Right ventricle myocardium inferior (tissue), 1 donor: ENCODE data around the gene TBC1D9B. TPM values are rescaled to one million over a fixed set of nuclear protein-coding genes. Genes with fewer than 3 reads are reported as not detected.
"Not testable (repeated sequence)": the region's sequence is repeated elsewhere in the genome, so short reads cannot be mapped to it uniquely, and the experiment has no call there.

Source experiments
- ATAC-seq: fragments of 200-7000 bp; cut with Tn5 transposase; one replicate; pipeline ENCODE4 v1.9.1; 2020; ENCODE audit warnings: mild to moderate bottlenecking, moderate library complexity
- DNase-seq: peaks from one replicate; pipeline ENCODE4 v3.0.0; 2021; ENCODE audit errors: missing footprints
- intact Hi-C: fragments of 100-400 bp; cut with DNase I; formaldehyde crosslinking; loops from one replicate; pipeline ENCODE4 v1.11.0; 2022
- total RNA-seq: library from RNA; stranded (reverse); fragmentation: NEBNext Ultra II Directional; extraction: Animal tissue kit (Norgen Biotek cat#: 25700); gene quantifications from one replicate; pipeline ENCODE4 v1.2.1, GENCODE V29; 2021
- donor health status: DM: no; HTN: yes; CAD: no; lungs with severe emphysema.

TBC1D9B gene
- total RNA-seq, 1 donor from 2014 or later = 37.1 TPM

DNA sequence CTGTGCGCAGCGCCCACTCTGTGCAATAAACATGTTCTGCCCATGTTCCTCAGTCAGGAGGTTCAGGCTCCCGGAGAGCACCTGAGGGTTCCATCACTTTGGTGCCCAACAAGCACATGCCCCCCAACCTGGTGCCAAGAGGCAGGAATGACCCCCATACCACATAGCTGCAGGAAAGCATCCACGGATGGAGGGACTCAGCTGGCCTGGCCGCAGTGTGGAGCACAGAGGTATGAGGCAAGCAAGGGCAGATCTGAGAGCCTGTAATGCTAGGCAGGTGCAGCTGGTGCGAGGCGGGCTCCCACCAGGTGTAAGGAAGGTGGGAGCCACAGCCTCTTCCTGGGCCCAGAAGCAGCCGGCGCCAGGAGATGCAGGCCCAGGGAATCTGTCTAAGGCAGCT lies 44.8 kb downstream of the TBC1D9B start:
- ATAC-seq (no peak), DNase-seq (no peak)
- intact Hi-C loops = no loop called here

DNA sequence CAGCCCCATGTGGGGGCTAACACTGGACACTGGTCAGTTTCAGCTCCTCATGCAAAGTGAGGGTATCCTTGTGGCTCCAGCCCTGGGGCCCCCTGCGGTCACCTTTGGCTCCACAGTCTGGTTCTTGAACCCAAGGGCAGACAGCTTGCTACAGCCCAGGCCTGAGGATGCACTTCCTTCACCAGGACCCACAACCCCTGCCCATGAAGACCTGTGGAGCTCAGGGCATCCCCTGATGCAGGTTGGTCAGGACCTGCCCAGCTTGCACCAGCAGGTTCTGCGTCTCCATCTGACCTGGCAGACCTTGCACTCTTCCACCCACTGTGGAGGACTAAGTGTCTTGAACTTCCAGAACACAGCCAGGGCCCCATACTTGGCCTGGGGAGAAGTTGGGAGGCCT lies 45.4 kb downstream of the TBC1D9B start:
- intact Hi-C loops = no loop called here
- DNase-seq (no peak), ATAC-seq (no peak)

DNA sequence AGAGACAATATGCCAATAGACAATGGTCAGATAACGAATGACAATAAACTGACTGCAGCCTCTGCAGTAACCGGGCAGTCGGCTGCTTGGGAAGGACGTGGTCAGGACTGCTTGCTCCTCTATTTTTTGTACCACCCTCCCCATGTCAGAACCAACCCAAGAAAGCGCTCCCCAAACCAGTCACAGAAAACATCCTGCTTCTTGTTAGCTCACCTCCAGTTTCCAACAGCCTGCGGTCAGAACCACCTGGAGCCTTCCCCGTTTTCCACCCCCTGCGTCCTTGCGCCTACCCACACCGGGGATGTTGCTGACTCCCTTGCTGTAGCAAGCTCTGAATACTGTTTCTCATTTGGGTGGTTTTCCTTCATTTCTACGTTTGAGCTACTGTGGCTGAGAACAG lies 47.4 kb downstream of the TBC1D9B start:
- DNase-seq = no peak
- intact Hi-C loops = no loop called here
- no peak for ATAC-seq

DNA sequence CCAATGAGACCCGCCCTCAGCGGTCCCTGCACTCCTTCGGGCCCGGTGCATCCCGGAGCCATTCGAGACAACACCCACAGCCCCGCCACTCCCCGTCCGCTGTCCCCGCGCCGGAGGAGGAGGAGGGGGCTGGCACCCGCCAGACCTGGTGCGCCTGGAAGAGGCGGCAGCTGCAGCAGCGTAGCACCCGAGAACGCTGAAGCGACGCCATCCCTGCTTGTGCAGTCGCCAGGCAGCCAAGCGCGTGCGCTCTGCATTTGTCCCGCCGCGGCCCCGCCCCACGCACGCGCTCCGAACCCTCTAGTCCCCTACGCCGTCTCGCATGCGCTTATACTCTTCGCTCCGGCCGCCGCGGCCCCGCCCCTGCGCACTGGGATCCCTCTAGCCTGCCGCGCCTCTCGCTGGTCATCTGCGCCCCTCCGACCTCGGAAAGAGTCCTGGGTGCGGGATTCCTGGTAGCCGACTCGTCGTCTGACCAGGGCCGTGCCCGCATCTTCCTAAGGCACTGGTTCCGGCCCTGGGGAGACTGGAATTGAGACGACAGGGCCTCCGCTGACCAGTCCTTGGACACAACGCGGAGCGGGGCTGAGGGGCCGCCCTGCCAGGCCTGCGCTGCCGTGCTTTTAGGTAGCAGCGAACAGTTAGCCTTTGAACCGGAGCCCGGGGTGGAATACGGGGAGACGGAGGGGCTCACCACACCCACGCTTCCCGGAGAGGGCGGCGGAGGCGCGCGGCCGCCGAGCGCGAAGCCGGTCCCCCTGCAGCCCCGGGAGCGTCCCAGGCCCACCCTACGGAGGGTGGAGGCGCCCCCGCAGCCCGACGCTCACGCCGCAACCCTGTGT lies 48.9 kb downstream of the TBC1D9B start, which contains the start of gene MRNIP:
MRNIP (minus strand) TSS at position 232 of the 842 bp plus-strand sequence; CDS start at position 211, 21 bp downstream.
- intact Hi-C loops = loop anchor here (1.0 kb wide), 2 partner anchors 38 to 48 kb away; partner anchors contain the start of gene TBC1D9B
- peak; percentile 100 for ATAC-seq
- peak; percentile 99 for DNase-seq

DNA sequence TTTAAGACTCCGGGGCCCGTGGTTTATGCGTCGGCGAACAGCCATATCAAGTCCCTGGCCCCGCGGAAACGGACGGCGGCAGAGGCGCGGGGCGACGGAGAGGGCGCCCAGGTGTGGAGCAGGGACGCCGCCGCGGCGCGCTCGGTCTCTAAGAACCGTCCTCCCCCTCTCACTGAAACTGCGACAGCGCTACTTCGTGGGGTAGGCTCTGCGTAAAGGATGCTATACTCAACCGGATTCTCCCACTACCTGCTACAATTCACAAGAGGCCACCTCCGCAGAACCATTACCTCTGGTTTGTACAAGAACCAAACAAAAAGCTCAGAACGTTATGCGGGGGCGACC lies 49.5 kb downstream of the TBC1D9B start:
- no peak for DNase-seq
- peak; percentile 38 for ATAC-seq

DNA sequence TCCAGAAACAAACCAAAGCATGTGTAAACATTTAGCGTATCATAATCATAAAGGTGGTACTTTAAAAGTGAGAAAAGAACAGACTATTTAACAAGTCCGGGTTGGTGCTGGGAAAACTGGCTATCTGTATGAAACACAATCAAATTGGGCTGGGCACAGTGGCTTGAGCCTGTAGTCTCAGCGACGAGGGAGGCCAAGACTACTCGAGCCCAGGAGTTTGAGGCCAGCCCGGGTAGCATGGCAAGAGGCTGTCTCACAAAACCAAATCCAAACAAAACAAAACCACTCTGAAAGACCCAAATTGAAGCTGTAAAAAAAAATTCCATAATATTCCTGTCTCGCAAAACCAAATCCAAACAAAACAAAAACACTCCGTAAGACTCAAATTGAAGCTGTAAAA lies 53.3 kb downstream of the TBC1D9B start:
- DNase-seq (no peak), ATAC-seq (no peak)
- intact Hi-C loops = no loop called here

More for the DNA sequence above, 49.5 kb downstream of the TBC1D9B start:
- intact Hi-C loops = loop anchor here (1.0 kb wide), 2 partner anchors 37 to 49 kb away; partner anchors contain the start of gene TBC1D9B

DNA sequence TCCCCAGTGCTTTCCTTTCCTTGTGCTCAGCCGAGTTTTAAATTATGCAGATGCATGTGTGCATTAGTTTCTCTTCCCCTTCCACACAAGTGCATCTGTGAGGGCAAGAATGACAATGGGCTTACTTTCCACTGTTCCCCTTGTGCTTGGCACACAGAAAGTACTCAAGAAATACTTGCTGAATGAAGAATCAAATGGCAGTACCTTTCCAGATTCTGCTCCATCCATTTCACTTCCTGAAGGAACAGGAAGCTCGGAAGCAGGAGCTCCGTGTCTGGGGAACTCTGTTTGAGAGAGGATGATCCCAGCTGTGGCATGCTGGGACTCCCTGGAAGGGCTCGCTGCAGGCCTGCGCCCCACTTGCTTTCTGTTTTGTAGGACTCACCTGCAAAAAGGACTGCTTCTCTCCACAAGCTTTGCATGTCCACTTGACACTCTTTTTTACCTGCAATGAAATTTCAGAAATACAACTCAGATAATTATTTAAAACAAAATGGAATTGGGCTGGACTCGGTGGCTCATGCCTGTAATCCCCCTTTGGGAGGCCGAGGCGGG lies 54.6 kb downstream of the TBC1D9B start:
- no peak for ATAC-seq
- intact Hi-C loops = no loop called here
- no peak for DNase-seq

DNA sequence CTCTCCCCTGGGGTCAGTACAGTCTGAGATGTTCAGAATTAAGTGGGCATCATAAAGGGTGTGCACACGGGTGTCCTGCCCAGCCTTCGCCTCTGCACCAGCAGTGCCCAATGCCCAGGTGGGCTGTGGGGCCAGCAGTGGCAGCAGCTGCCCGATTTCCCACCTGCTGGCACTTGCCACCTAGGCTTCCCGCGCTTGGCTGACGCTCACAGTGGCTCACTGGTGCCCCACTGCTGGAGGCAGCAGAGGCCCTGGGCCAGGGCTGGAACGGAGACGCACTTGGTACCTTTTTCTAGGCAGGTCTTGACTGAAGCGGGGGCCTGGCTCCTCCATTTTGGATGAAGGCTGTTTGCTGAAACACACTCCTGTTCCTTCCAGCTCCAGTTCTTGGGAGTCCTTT lies 66.1 kb downstream of the TBC1D9B start:
- intact Hi-C loops = no loop called here
- DNase-seq (no peak), ATAC-seq (no peak)

DNA sequence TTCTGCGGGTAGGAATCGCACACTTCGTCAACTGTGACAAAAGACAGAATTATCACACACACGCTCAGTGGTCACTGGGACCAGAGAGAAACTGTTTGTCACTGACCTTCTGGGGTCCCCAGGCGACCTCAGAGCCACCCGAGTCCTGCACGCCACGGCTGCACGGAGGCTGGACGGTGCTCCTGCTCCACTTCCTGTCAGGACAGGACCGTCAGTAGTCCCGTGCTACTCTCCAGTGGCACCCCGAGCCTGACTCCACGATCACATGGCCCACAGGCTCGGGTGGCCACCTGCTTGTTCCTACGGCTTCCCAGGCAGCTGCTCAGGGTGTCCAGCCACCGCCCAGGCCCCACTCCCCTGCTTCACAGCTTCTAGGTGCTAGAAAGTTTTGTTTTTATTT lies 66.9 kb downstream of the TBC1D9B start:
- DNase-seq = no peak
- no peak for ATAC-seq
- intact Hi-C loops = no loop called here

DNA sequence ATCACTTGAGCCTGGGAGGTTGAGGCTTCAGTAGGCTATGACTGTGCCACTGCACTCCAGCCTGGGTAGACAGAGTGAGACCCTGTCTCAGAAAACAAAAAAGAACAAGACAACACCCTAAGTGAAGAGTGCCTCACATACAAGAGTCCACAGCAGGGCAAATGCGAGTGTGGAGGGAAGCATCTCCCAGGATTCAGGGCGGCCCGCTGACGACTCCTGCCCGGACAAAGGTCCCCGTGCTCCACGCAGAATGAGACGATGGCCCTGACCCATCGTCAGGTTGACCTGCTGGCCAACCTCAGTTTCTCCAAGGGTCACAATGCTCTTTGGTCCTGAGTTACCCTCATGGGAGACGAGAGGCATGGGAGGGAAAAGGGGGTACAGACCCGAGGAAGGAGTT lies 67.4 kb downstream of the TBC1D9B start:
- intact Hi-C loops = no loop called here
- ATAC-seq (no peak), DNase-seq (no peak)

DNA sequence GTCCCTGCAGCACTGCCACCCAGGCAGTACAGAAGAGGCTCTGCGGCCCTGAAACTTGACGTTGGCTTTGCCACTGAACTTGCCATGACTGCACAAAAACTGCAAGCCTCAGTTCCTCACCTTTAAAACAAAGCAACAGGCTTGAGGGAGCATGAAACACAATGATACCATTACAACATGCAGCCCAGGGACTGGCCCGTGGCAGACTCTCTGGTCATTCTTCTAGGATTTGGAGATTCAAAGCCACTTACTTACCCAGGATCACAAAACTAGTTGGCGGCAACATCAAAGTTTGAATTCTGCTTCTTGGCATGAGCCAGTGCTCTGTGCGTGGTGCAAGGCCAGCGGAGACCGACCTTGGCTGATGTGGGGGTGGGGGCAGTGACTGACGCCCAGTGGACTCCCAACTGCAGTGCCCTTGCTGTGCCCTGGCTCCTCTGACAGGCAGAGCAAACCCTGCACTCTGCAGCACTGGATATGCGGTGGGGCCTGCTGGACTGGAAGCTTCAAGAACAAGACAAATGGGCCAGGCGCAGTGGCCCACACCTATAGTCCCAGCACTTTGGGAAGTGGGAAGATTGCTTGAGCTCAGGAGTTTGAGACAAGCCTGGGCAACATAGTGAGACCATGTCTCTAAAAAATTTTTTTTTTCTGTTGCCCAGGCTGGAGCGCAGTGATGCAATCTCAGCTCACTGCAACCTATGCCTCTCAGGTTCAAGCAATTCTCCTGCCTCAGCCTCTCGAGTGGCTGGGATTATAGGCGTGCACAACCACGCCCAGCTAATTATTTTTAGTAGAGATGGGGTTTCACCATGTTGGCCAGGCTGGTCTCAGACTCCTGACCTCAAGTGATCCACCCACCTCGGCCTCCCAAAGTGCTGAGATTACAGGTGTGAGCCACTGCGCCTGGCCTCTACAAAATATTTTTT lies 68.1 kb downstream of the TBC1D9B start:
- intact Hi-C loops = no loop called here
- peak; percentile 78 for DNase-seq
- ATAC-seq = peak; percentile 63

DNA sequence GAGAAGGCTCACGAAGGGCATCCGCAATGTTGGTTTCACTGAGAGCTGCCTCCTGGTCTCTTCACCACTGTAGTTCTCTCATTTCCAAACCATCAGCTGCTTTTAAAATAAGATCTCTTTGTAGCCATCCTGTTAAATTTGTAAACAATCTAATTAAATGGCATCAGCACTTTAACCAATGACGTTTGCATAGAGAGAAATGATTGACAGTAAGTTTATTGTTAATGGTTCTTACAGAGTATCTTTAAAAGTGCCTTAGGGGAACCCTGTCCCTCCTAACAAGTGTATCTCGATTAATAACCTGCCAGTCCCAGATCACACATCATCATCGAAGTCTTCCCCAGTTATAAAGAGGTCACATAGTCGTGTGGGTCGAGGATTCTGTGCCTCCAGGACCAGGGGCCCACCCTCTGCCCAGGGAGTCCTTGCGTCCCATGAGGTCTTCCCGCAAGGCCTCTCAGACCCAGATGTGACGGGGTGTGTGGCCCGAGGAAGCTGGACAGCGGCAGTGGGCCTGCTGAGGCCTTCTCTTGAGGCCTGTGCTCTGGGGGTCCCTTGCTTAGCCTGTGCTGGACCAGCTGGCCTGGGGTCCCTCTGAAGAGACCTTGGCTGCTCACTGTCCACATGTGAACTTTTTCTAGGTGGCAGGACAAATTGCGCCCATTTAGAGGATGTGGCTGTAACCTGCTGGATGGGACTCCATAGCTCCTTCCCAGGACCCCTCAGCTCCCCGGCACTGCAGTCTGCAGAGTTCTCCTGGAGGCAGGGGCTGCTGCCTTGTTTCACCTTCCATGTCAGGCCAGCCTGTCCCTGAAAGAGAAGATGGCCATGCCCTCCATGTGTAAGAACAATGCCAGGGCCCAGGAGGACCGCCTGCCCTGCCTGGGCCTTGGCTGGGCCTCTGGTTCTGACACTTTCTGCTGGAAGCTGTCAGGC lies 70.4 kb downstream of the TBC1D9B start:
- intact Hi-C loops = no loop called here
- DNase-seq (no peak), ATAC-seq (peak; percentile 33)

DNA sequence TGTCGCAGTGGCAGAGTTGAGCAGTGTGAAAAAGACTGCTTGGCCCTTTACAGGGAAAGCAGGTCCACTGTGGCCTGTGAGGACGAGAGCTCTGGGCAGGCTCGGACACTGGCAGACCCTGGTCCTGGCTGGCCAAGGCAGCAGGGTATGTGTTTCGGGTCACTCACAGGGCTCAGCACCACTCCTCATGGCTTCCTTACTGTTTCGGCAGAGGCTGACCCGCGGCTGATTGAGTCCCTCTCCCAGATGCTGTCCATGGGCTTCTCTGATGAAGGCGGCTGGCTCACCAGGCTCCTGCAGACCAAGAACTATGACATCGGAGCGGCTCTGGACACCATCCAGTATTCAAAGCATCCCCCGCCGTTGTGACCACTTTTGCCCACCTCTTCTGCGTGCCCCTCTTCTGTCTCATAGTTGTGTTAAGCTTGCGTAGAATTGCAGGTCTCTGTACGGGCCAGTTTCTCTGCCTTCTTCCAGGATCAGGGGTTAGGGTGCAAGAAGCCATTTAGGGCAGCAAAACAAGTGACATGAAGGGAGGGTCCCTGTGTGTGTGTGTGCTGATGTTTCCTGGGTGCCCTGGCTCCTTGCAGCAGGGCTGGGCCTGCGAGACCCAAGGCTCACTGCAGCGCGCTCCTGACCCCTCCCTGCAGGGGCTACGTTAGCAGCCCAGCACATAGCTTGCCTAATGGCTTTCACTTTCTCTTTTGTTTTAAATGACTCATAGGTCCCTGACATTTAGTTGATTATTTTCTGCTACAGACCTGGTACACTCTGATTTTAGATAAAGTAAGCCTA lies 71.3 kb downstream of the TBC1D9B start:
- ATAC-seq (peak; percentile 8), DNase-seq (no peak)
- intact Hi-C loops = no loop called here

DNA sequence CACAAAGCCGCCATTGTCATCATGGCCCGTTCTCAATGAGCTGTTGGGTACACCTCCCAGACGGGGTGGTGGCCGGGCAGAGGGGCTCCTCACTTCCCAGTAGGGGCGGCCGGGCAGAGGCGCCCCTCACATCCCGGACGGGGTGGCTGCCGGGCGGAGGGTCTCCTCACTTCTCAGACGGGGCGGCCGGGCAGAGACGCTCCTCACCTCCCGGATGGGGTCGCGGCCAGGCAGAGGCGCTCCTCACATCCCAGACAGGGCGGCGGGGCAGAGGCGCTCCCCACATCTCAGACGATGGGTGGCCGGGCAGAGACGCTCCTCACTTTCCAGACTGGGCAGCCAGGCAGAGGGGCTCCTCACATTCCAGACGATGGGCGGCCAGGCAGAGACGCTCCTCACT lies 72.8 kb downstream of the TBC1D9B start:
- DNase-seq, intact Hi-C loops, ATAC-seq: not testable (repeated sequence)

DNA sequence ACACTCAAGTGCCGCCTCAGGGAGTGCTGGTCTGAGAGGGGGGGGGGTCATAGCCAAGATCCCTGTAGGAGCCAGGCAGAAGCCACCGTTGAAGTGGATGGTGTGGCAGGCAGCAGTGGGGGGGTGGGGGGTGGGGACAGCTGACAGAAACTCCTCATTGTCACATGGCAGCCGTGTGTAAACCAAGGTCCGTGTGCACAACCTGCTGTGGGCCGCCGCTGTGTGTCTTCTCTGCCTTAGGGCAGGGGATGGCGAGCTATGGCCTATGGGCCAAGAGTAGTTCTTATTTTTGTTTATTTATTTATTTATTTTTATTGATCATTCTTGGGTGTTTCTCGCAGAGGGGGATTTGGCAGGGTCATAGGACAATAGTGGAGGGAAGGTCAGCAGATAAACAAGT lies 73.6 kb downstream of the TBC1D9B start:
- DNase-seq (no peak), ATAC-seq (no peak)
- intact Hi-C loops = no loop called here

DNA sequence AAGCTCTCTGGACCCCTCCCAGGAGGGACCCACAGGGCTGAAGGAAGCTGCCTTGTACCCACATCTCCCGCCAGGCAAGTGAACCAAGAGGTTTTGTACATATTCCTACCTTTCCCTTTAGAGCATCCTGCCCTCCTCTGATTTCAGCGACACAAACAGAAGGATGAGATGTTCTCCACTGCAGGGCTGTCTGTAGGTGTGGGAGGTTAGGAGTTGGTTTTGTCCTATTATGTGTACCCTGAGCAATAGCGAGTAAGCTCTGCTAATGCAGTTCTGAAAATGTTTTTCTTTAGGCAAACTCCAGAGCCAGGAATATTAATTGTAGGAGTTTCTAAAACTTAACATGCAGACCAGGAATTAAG lies 74.0 kb downstream of the TBC1D9B start:
- intact Hi-C loops = no loop called here
- ATAC-seq (no peak), DNase-seq (no peak)

DNA sequence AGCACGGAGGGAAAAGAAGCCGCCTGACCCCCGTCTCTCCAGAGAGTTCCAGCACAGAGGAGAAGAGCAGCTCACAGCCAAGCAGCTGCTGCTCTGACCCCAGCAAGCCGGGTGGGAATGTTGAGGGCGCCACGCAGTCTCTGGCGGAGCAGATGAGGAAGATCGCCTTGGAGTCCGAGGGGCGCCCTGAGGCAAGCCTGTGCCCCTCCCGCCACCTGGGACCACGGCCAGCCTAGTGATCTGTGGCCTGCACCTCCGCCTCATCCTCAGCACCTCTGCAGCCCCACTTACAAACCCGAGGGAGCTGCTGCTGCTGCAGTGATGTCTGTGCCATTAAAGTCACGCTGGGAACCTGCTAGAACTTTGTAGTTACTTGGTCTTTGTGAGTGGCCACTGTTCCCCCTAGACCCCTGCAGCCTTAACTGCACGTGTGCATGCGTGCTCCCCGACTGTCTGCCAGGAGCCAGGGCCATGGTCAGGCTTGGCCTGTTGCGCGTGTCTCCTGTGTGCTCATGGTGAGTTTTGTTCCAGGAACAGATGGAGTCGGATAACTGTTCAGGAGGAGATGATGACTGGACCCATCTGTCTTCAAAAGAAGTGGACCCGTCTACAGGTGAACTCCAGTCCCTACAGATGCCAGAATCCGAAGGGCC lies 74.5 kb downstream of the TBC1D9B start:
- DNase-seq = no peak
- intact Hi-C loops = no loop called here

More for the DNA sequence above, 74.5 kb downstream of the TBC1D9B start:
- ATAC-seq = no peak
